ENCODE data around the gene SH3GLB1. TPM values are rescaled to one million over a fixed set of nuclear protein-coding genes. Genes with fewer than 3 reads are reported as not detected.

The SH3GLB1 gene
- total and polyA plus RNA-seq, 4 donors: 57.7 to 114 (median 89.6) TPM

DNA sequence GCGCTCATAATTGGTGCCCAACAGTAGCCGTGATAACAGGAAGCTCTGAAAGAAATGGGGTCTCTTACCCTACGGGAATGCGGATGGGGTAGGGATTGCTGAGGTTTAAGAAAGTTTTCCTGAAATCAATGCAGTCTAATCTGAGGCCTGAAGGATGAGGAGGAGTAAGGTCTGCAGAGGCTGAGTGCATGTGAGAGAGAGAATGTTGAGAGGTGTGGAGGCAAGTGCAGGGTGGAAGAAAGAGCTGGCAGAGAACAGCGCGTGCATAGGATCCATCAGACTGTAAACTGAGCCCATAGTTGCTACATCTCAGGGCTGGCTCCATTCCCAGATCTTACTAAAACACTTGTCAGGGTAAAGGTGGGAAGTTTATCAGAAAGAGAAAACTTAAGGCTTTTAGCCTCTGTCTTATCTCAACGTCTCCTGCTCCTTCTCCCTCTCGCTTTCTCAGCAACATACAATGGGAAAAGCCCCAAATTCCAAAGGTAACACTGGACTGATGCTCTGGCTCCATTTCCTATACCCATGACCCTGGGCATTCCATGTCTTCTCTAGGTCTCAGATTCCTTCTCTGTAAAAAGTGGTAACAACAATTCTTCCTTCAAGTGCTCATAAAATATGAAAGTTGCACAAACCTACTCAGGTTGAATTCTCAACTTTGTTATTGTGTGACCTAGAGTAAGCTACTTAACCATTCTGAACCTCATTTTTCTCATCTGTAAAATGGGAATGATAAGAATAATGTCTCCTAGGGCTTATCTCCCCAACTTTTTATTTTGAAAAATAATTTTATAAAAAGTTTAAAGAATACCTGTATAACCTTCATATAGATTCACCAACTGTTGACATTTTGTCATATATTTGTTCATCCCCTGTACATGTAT is 75.2 kb downstream of the SH3GLB1 start:
- WGBS (ENCODE audit: insufficient coverage): 91% methylated on average over 6 of the region's 8 CpGs
- DNase-seq (ENCODE audit: low read depth in 4 of 6, low spot score in 6 of 6): peak in 2 of 6 donors; percentile 13 to 24
- no peaks in the 10 kb centered on the region for H3K4me1 ChIP-seq (ENCODE audit: control insufficient read depth, insufficient read depth, low read length)

DNA sequence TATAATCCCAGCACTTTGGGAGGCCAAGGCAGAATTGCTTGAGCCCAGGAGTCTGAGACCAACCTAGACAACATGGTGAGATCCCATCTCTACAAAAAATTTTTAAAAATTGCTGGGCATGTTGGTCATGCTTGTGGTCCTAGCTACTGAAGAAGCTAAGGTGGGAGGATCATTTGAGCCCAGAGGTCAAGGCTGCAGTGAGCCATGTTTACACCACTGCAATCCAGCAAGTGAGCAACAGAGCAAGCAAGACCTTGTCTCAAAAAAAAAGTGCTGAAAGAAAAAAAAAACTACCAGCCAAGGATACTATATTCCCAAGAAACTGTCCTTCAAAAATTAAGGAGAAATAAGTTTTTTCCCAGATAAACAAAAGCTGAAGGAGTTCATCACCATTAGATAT is 78.1 kb downstream of the SH3GLB1 start:
- Histone ChIP-seq H3K9me3 (ENCODE audit: control insufficient read depth, insufficient read depth, low read length) (no peaks in the 10 kb centered on the region), H3K36me3 (ENCODE audit: control insufficient read depth, insufficient read depth, low read length) (no peaks in the 10 kb centered on the region), H3K4me1 (ENCODE audit: control insufficient read depth, insufficient read depth, low read length) (no peaks in the 10 kb centered on the region), H3K27ac (ENCODE audit: low read depth, low read length) (no peak overlapping the region), H3K27me3 (ENCODE audit: control insufficient read depth, insufficient read depth, low read length) (no peaks in the 10 kb centered on the region), H3K4me3 (ENCODE audit: low read depth, low read length) (no peak overlapping the region)
- no peak for DNase-seq (ENCODE audit: low read depth in 4 of 6, low spot score in 6 of 6)

More for the DNA sequence above, 75.2 kb downstream of the SH3GLB1 start:
- Histone ChIP-seq H3K9me3 (ENCODE audit: control insufficient read depth, insufficient read depth, low read length) (no peaks in the 10 kb centered on the region), H3K27me3 (ENCODE audit: control insufficient read depth, insufficient read depth, low read length) (no peaks in the 10 kb centered on the region), H3K27ac (ENCODE audit: low read depth, low read length) (no peak overlapping the region), H3K4me3 (ENCODE audit: low read depth, low read length) (no peak overlapping the region), H3K36me3 (ENCODE audit: control insufficient read depth, insufficient read depth, low read length) (no peaks in the 10 kb centered on the region)

DNA sequence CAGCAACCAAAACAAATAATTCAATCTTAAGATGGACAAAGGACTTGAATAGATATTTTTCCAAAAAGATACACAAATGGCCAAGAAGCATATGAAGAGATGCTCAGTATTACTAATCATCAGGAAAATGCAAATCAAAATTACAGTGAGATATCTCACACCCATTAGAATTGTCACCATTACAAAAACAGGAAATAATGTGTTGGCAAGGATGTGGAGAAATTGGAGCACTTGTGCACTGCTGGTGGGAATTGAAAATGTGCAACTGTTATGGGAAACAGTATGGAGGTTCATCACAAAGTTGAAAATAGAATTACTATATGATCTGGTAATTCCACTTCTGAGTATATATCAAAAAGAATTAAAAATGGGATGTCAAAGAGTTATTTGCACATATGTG is 83.2 kb downstream of the SH3GLB1 start:
- no peak overlapping the region for H3K27ac ChIP-seq (ENCODE audit: low read depth, low read length)
- no peaks in the 10 kb centered on the region for H3K9me3 ChIP-seq (ENCODE audit: control insufficient read depth, insufficient read depth, low read length)
- no peak overlapping the region for H3K4me3 ChIP-seq (ENCODE audit: low read depth, low read length)
- DNase-seq (ENCODE audit: low read depth in 4 of 6, low spot score in 6 of 6): no peak
- no peaks in the 10 kb centered on the region for H3K36me3 ChIP-seq (ENCODE audit: control insufficient read depth, insufficient read depth, low read length)
- peaks cover under 1% of the 10 kb centered on the region for H3K4me1 ChIP-seq (ENCODE audit: control insufficient read depth, insufficient read depth, low read length)
- H3K27me3 ChIP-seq (ENCODE audit: control insufficient read depth, insufficient read depth, low read length): no peaks in the 10 kb centered on the region

DNA sequence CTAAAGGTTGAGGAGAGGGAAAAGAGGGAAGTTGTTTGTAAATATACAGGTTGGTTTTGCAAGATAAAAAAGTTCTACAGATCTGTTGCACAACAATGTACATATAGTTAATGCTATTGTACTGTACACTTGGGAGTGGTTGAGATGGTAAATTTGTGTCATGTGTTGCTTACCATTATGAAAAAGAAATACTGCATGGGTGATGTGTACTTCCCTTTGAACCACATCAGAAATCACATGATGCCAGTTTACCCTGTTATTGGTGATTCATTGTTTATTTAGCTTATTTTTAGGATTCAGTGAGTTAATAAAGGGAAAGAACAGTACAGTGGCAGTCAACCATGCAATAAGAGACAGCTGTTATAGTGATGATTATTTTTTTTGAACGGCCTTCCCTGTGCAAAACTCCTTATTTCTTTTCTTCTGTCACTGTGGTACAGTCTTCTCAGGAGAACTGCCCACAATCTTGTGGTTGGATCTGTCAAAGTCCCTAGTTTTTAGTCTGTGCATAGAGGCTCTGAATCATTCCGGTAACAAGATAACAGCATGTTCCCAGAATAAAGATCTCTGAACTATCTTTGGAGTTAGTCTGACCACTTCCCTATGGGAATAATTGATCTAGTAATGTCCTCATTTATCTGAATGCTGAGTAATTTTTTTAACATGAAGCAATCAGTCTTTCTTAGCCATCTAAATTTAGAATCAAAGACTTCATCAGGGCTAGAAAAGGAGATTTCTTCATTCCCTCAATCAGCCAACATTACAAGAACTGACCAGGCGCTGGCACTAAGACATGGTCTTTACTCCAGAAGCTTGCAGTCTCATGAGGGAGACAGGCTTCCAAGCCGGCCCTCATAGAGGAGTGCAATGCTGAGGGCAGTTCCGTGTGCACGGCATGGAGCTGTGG is 84.2 kb downstream of the SH3GLB1 start:
- H3K36me3 ChIP-seq (ENCODE audit: control insufficient read depth, insufficient read depth, low read length): no peaks in the 10 kb centered on the region
- no peak for DNase-seq (ENCODE audit: low read depth in 4 of 6, low spot score in 6 of 6)
- H3K27ac ChIP-seq (ENCODE audit: low read depth, low read length): no peak overlapping the region
- H3K4me1 ChIP-seq (ENCODE audit: control insufficient read depth, insufficient read depth, low read length): peaks cover 5% of the 10 kb centered on the region
- WGBS (ENCODE audit: insufficient coverage): 100% methylated on average over 1 of the region's 6 CpGs
- no peaks in the 10 kb centered on the region for H3K9me3 ChIP-seq (ENCODE audit: control insufficient read depth, insufficient read depth, low read length)
- no peak overlapping the region for H3K4me3 ChIP-seq (ENCODE audit: low read depth, low read length)
- H3K27me3 ChIP-seq (ENCODE audit: control insufficient read depth, insufficient read depth, low read length): no peaks in the 10 kb centered on the region

DNA sequence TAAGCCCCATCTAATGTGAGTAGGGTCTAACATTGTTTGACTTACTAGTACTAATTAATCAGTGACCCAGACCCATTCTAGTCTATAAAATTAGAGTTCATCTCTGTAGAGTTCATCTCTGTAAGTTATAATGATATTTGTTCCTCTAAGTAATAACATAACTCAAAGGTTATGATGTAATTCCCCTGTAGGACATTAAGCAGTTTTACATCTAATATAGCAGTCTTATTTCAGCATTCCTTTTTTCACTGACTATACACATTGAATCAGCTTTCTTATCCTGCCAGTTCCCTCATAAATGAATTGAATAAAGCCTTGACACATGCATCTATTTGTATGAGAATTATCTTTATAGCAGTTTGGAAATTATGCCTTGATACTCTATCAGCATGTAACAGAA is 90.9 kb downstream of the SH3GLB1 start:
- peaks cover 18% of the 10 kb centered on the region for H3K4me1 ChIP-seq (ENCODE audit: control insufficient read depth, insufficient read depth, low read length)
- DNase-seq (ENCODE audit: low read depth in 4 of 6, low spot score in 6 of 6): no peak
- no peak overlapping the region for H3K4me3 ChIP-seq (ENCODE audit: low read depth, low read length)
- no peaks in the 10 kb centered on the region for H3K27me3 ChIP-seq (ENCODE audit: control insufficient read depth, insufficient read depth, low read length)
- no peaks in the 10 kb centered on the region for H3K9me3 ChIP-seq (ENCODE audit: control insufficient read depth, insufficient read depth, low read length)
- no peak overlapping the region for H3K27ac ChIP-seq (ENCODE audit: low read depth, low read length)
- H3K36me3 ChIP-seq (ENCODE audit: control insufficient read depth, insufficient read depth, low read length): no peaks in the 10 kb centered on the region

Other genes starting within 250 kb of the SH3GLB1 start
- under 1 TPM; 0.06 to 0.10 TPM for gene CLCA1, start 235.6 kb upstream of the SH3GLB1 start, total RNA-seq
- not detected for gene CLCA1, start 235.6 kb upstream of the SH3GLB1 start, polyA plus RNA-seq (ENCODE audit: insufficient read length in 2 of 2)
- 1 to 10 TPM in 1 of 2 donors, under 1 TPM in 1; 0.17 to 1.6 TPM for gene CLCA4, start 157.5 kb upstream of the SH3GLB1 start, total RNA-seq
- gene CLCA4, start 157.5 kb upstream of the SH3GLB1 start, polyA plus RNA-seq (ENCODE audit: insufficient read length in 2 of 2): under 1 TPM in 1 of 2 donors, not detected in 1; 0.11 TPM
- gene SELENOF, start 209.6 kb downstream of the SH3GLB1 start, total RNA-seq: 100 to 1,000 TPM; 202 to 232 TPM
- gene SELENOF, start 209.6 kb downstream of the SH3GLB1 start, polyA plus RNA-seq (ENCODE audit: insufficient read length in 2 of 2): 100 to 1,000 TPM; 194 to 197 TPM
- gene HS2ST1, start 210.1 kb downstream of the SH3GLB1 start, total RNA-seq: 10 to 100 TPM; 24.2 to 47.5 TPM
- gene HS2ST1, start 210.1 kb downstream of the SH3GLB1 start, polyA plus RNA-seq (ENCODE audit: insufficient read length in 2 of 2): 10 to 100 TPM; 27.2 to 51.0 TPM